SU-DHL-6 (cell line): ENCODE results near the gene RIPK4.

Source experiments
- H2AFZ ChIP-seq: fragments of 200-600 bp; sonication (generic); 2 replicates; pipeline ENCODE4 v1.6.1; 2014; ENCODE audit warnings: low read depth, mild to moderate bottlenecking, moderate library complexity, mixed read lengths, antibody characterized with exemption, low read length; ENCODE audit not compliant: severe bottlenecking
- H3F3A ChIP-seq: fragments of 200-600 bp; shearing (Covaris generic); 2 replicates; pipeline ENCODE4 v1.6.0; 2016; ENCODE audit warnings: antibody characterized with exemption, mild to moderate bottlenecking; ENCODE audit not compliant: insufficient read depth
- H3K27ac ChIP-seq: fragments of 200-600 bp; sonication (generic); 2 replicates; pipeline ENCODE4 v1.5.1; 2016; ENCODE audit warnings: low read depth, mild to moderate bottlenecking, low read length, moderate library complexity, mixed read lengths
- H3K27me3 ChIP-seq: fragments of 200-600 bp; sonication (generic), shearing (Covaris generic); 2 replicates; pipeline ENCODE4 v1.6.0; 2014; ENCODE audit warnings: mild to moderate bottlenecking, low read length
- H3K36me3 ChIP-seq: fragments of 200-600 bp; sonication (generic); 2 replicates; pipeline ENCODE4 v1.6.1; 2014; ENCODE audit warnings: mild to moderate bottlenecking, low read length, mixed read lengths
- H3K4me2 ChIP-seq: fragments of 300-600, 200-600 bp; shearing (Covaris generic), sonication (generic); 2 replicates; pipeline ENCODE4 v1.6.0; 2014; ENCODE audit warnings: low read length, low read depth, mild to moderate bottlenecking; ENCODE audit not compliant: poor library complexity, severe bottlenecking
- H3K4me3 ChIP-seq: fragments of 200-600 bp; sonication (generic); 2 replicates; pipeline ENCODE4 v1.5.1; 2014; ENCODE audit warnings: antibody characterized with exemption, low read length, mild to moderate bottlenecking, mixed read lengths; ENCODE audit not compliant: insufficient read depth, poor library complexity, severe bottlenecking
- H3K79me2 ChIP-seq: fragments of 200-600 bp; sonication (generic); 2 replicates; pipeline ENCODE4 v1.6.1; 2014; ENCODE audit warnings: mild to moderate bottlenecking, low read length, moderate library complexity; ENCODE audit not compliant: insufficient read depth
- H3K9ac ChIP-seq: fragments of 200-600 bp; sonication (generic); 2 replicates; pipeline ENCODE4 v1.7.0; 2014; ENCODE audit warnings: mild to moderate bottlenecking, low read length
- H3K9me2 ChIP-seq: fragments of 200-600 bp; sonication (generic); replicated peaks from 2 replicates; pipeline ENCODE4 v1.6.1; 2014; ENCODE audit warnings: low read length; ENCODE audit not compliant: insufficient read depth
- H3K9me3 ChIP-seq: fragments of 200-600 bp; sonication (generic); 2 replicates; pipeline ENCODE4 v1.6.1; 2014; ENCODE audit warnings: low read length, mixed read lengths; ENCODE audit not compliant: insufficient read depth
- H4K20me1 ChIP-seq: fragments of 200-600 bp; sonication (generic); 2 replicates; pipeline ENCODE4 v1.6.1; 2014; ENCODE audit warnings: low read depth, mild to moderate bottlenecking, antibody characterized with exemption, low read length, moderate library complexity, mixed read lengths
- EZH2phosphoT487 ChIP-seq: fragments of 200-600 bp; sonication (generic), shearing (Covaris generic); conservative IDR thresholded peaks from 2 replicates; pipeline ENCODE4 v1.6.1; 2018; ENCODE audit warnings: mild to moderate bottlenecking, antibody characterized with exemption, low read length, moderate library complexity, mixed read lengths
- TF ChIP-seq, protein P1 (sequence below): fragments of 200-600 bp; sonication (generic); IDR thresholded peaks from one replicate; pipeline ENCODE4 v1.5.1; 2017; ENCODE audit warnings: antibody characterized with exemption, mild to moderate bottlenecking, low read length, moderate library complexity; ENCODE audit not compliant: insufficient read depth, poor library complexity, severe bottlenecking

Gene RIPK4

GRCh38 chr21:41755258-41755933 is 11.5 kb downstream of the RIPK4 start:
- H3F3A ChIP-seq: no peaks in the 10 kb centered on the region
- no peak overlapping the region for H3K9ac ChIP-seq
- no peaks in the 10 kb centered on the region for H3K9me3 ChIP-seq
- TF ChIP-seq EZH2phosphoT487: no peak
- TF ChIP-seq, protein P1, sequence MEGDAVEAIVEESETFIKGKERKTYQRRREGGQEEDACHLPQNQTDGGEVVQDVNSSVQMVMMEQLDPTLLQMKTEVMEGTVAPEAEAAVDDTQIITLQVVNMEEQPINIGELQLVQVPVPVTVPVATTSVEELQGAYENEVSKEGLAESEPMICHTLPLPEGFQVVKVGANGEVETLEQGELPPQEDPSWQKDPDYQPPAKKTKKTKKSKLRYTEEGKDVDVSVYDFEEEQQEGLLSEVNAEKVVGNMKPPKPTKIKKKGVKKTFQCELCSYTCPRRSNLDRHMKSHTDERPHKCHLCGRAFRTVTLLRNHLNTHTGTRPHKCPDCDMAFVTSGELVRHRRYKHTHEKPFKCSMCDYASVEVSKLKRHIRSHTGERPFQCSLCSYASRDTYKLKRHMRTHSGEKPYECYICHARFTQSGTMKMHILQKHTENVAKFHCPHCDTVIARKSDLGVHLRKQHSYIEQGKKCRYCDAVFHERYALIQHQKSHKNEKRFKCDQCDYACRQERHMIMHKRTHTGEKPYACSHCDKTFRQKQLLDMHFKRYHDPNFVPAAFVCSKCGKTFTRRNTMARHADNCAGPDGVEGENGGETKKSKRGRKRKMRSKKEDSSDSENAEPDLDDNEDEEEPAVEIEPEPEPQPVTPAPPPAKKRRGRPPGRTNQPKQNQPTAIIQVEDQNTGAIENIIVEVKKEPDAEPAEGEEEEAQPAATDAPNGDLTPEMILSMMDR: no peak
- no peaks in the 10 kb centered on the region for H4K20me1 ChIP-seq
- H2AFZ ChIP-seq: no peak overlapping the region
- no peaks in the 10 kb centered on the region for H3K27me3 ChIP-seq
- no peaks in the 10 kb centered on the region for H3K9me2 ChIP-seq
- H3K4me3 ChIP-seq: no peak overlapping the region
- no peaks in the 10 kb centered on the region for H3K79me2 ChIP-seq
- H3K36me3 ChIP-seq: no peaks in the 10 kb centered on the region
- no peak overlapping the region for H3K4me2 ChIP-seq
- no peak overlapping the region for H3K27ac ChIP-seq

DNA sequence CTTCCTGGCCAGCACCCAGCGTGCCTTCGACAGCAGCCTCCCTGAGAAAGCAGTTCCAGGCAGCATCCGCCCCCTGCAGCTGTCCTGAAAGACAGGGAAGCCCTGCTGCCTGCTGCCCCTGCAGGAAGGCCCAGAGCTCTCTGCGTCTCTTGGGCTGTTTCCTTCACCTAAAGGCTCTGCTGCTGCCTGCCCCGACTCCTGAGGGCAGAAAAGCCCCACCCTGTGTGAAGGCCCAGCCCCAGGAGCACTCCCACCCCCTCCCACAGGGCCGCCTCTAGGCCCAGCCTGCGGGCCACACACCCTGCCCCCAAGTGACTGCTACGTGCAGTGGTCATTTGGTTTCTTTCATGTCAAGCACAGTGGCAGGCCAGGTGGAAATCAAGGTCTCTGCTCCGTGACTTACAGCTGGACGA is 12.4 kb downstream of the RIPK4 start:
- H3K36me3 ChIP-seq: no peaks in the 10 kb centered on the region
- no peak overlapping the region for H3K9ac ChIP-seq
- H3K4me3 ChIP-seq: no peak overlapping the region
- no peak overlapping the region for H2AFZ ChIP-seq
- no peaks in the 10 kb centered on the region for H3F3A ChIP-seq
- no peaks in the 10 kb centered on the region for H3K9me3 ChIP-seq
- TF ChIP-seq, protein P1: no peak
- TF ChIP-seq EZH2phosphoT487: no peak
- no peak overlapping the region for H3K4me2 ChIP-seq
- H3K79me2 ChIP-seq: no peaks in the 10 kb centered on the region
- no peaks in the 10 kb centered on the region for H3K27me3 ChIP-seq
- H3K9me2 ChIP-seq: no peaks in the 10 kb centered on the region
- H3K27ac ChIP-seq: no peak overlapping the region
- H4K20me1 ChIP-seq: no peaks in the 10 kb centered on the region

- H3K79me2 ChIP-seq: no peaks in the 10 kb centered on the region
- no peak overlapping the region for H3K27ac ChIP-seq
- H3K9me2 ChIP-seq: no peaks in the 10 kb centered on the region
- H3F3A ChIP-seq: no peaks in the 10 kb centered on the region
- H3K9ac ChIP-seq: no peak overlapping the region
- no peaks in the 10 kb centered on the region for H3K27me3 ChIP-seq
- H3K4me2 ChIP-seq: no peak overlapping the region
- H2AFZ ChIP-seq: no peak overlapping the region
- H3K9me3 ChIP-seq: no peaks in the 10 kb centered on the region
- H4K20me1 ChIP-seq: no peaks in the 10 kb centered on the region
- TF ChIP-seq EZH2phosphoT487: no peak
- TF ChIP-seq, protein P1: no peak
- H3K36me3 ChIP-seq: no peaks in the 10 kb centered on the region
- no peak overlapping the region for H3K4me3 ChIP-seq
Measured at GRCh38 chr21:41753006-41753898, 13.6 kb downstream of the RIPK4 start.
